H1 (cell line): ENCODE results near the gene NEK10.

Experiments
- CBX8 ChIP-seq: fragments of 300-800, 300-1000 bp; sonication (generic); IDR thresholded peaks from 2 replicates; pipeline ENCODE4 v1.7.1; 2016; ENCODE audit warnings: low read depth, low read length, borderline replicate concordance
- CTCF ChIP-seq, 3 experiments: IDR thresholded peaks; 1 replicate in 2 of 3; 2 replicates in 1 of 3; pipeline versions ENCODE4 v1.5.1 to v1.6.1; 2011; ENCODE audit warnings: low read length in 3 of 3, mild to moderate bottlenecking in 3 of 3, inconsistent platforms in 2 of 3, low read depth in 1 of 3, moderate library complexity in 1 of 3; ENCODE audit not compliant: insufficient read depth in 1 of 3; ENCODE audit errors: control extremely low read depth in 1 of 3
- EZH2 ChIP-seq: fragments of 200-600 bp; sonication (generic); IDR thresholded peaks from 2 replicates; pipeline ENCODE4 v1.7.1; 2012; ENCODE audit warnings: low read depth, mild to moderate bottlenecking, moderate library complexity, low read length, inconsistent platforms; ENCODE audit not compliant: severe bottlenecking
- GABPA ChIP-seq: IDR thresholded peaks from 2 replicates; pipeline ENCODE4 v1.6.1; 2011; ENCODE audit warnings: mild to moderate bottlenecking, low read length, moderate library complexity, borderline replicate concordance; ENCODE audit not compliant: insufficient read depth
- GTF2F1 ChIP-seq: IDR thresholded peaks from 2 replicates; pipeline ENCODE4 v1.6.1; 2012; ENCODE audit warnings: low read depth, low read length, improper control_type of control experiment, borderline replicate concordance
- JUND ChIP-seq: IDR thresholded peaks from 2 replicates; pipeline ENCODE4 v1.6.1; 2011; ENCODE audit warnings: mild to moderate bottlenecking, improper control_type of control experiment, low read length
- MAX ChIP-seq: IDR thresholded peaks from 2 replicates; pipeline ENCODE4 v1.6.1; 2012; ENCODE audit warnings: inconsistent platforms
- RAD21 ChIP-seq, 2 experiments: IDR thresholded peaks in 1 of 2; conservative IDR thresholded peaks in 1 of 2; 2 replicates each; pipeline ENCODE4 v1.6.1; 2011; ENCODE audit warnings: low read depth in 2 of 2, low read length in 2 of 2, improper control_type of control experiment in 1 of 2, inconsistent platforms in 1 of 2, mild to moderate bottlenecking in 1 of 2, moderate library complexity in 1 of 2
- RFX5 ChIP-seq: IDR thresholded peaks from 2 replicates; pipeline ENCODE4 v1.6.1; 2011; ENCODE audit warnings: low read depth, low read length, improper control_type of control experiment, borderline replicate concordance
- SP2 ChIP-seq: IDR thresholded peaks from 2 replicates; pipeline ENCODE4 v1.6.1; 2012; ENCODE audit warnings: mild to moderate bottlenecking, low read length, inconsistent platforms
- TAF1 ChIP-seq: IDR thresholded peaks from 2 replicates; pipeline ENCODE4 v1.6.1; 2011; ENCODE audit warnings: mild to moderate bottlenecking, low read depth, low read length
- YY1 ChIP-seq: IDR thresholded peaks from 2 replicates; pipeline ENCODE4 v1.6.1; 2011; ENCODE audit warnings: low read depth, mild to moderate bottlenecking, low read length
- ZNF274 ChIP-seq: IDR thresholded peaks from 2 replicates; pipeline ENCODE4 v1.7.0; 2012; ENCODE audit warnings: low read length, borderline replicate concordance; ENCODE audit errors: extremely low read depth

DNA sequence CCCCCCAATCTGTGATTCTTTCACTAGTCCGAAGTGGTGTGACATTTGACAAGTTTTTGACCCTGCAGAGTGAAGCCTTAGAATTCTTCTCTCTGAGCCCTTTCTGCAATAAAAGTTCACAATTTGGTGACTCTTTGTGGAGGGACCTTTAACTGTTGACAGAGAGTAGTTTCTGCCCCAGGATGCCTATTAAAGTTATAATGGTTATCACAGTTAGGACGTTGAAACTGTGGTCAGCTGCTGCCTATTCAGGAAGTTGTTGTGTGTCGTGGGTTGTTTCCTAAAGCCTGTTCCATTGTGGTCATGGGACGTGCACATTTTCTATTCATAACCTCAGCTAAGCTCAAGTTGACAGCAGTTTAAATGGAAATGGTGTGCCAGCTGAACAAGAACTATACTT, 274.5 kb downstream of the NEK10 start:
- no peak for TF ChIP-seq TAF1
- TF ChIP-seq YY1 = no peak
- TF ChIP-seq CTCF (IDR thresholded peaks at IDR 0.05; ENCODE audit: control extremely low read depth in 1 of 3, insufficient read depth in 1 of 3, low read depth in 1 of 3, low read length in 3 of 3) = no peak
- TF ChIP-seq EZH2 = no peak
- TF ChIP-seq SP2 = no peak
- TF ChIP-seq GTF2F1 = no peak
- TF ChIP-seq MAX = no peak
- no peak for TF ChIP-seq ZNF274
- no peak for TF ChIP-seq CBX8
- TF ChIP-seq RAD21 (IDR thresholded peaks at IDR 0.05 in 1 of 2, conservative IDR thresholded peaks at IDR 0.05 in 1 of 2; ENCODE audit: low read depth in 2 of 2, low read length in 2 of 2) = no peak
- no peak for TF ChIP-seq GABPA
- no peak for TF ChIP-seq RFX5
- no peak for TF ChIP-seq JUND
